CD4-positive, alpha-beta T cell (primary cell): ENCODE results near the gene A1BG. TPM values are rescaled to one million over a fixed set of nuclear protein-coding genes. Genes with fewer than 3 reads are reported as not detected.

Experiments used
- ATAC-seq: fragments of 200-7000 bp; cut with Tn5 transposase; one replicate; pipeline ENCODE4 v1.10.0; 2022; ENCODE audit warnings: mild to moderate bottlenecking; ENCODE audit not compliant: poor library complexity
- CTCF ChIA-PET: fragments of 350-600 bp; sonication (Branson Sonifier 250); formaldehyde crosslinking; loops from one replicate; lab custom pipeline; 2021; ENCODE audit warnings: antibody characterized with exemption, inconsistent platforms; lab: Charles Lee
- POLR2A ChIA-PET: fragments of 350-600 bp; sonication (Branson Sonifier 250); formaldehyde crosslinking; loops from one replicate; lab custom pipeline; 2021; ENCODE audit warnings: antibody characterized with exemption, inconsistent platforms; lab: Charles Lee
- DNase-seq, 14 experiments: peaks; one replicate each; pipeline ENCODE4 v3.0.0-alpha.2; 2013 to 2020; ENCODE audit warnings: mixed read lengths in 2 of 14
- H3K27ac ChIP-seq, 2 donors: one replicate each; pipeline versions ENCODE4 v1.5.1 to v1.7.0; 2013; ENCODE audit warnings: low read length in 2 of 2, low read depth in 1 of 2, mild to moderate bottlenecking in 1 of 2
- H3K27me3 ChIP-seq, 2 experiments: 1 replicate in 1 of 2; 2 replicates in 1 of 2; pipeline versions ENCODE4 v1.6.1 to v1.7.0; 2013; ENCODE audit warnings: low read length in 2 of 2, control low read depth in 1 of 2, mild to moderate bottlenecking in 1 of 2, moderate library complexity in 1 of 2; ENCODE audit not compliant: insufficient read depth in 2 of 2, control insufficient read depth in 1 of 2
- H3K36me3 ChIP-seq: one replicate; pipeline ENCODE4 v1.6.1; 2013; ENCODE audit warnings: low read length, control low read depth; ENCODE audit not compliant: insufficient read depth
- H3K4me1 ChIP-seq: one replicate; pipeline ENCODE4 v1.6.1; 2013; ENCODE audit warnings: low read length, control low read depth; ENCODE audit not compliant: insufficient read depth
- H3K4me3 ChIP-seq: one replicate; pipeline ENCODE4 v1.5.1; 2013; ENCODE audit warnings: mild to moderate bottlenecking, low read length, moderate library complexity
- H3K9me3 ChIP-seq, 2 experiments: 1 replicate in 1 of 2; 2 replicates in 1 of 2; pipeline versions ENCODE4 v1.6.1 to v1.7.0; 2013; ENCODE audit warnings: low read length in 2 of 2, mild to moderate bottlenecking in 2 of 2, control low read depth in 1 of 2, moderate library complexity in 1 of 2; ENCODE audit not compliant: control insufficient read depth in 1 of 2, insufficient read depth in 1 of 2
- H3K27ac Mint-ChIP-seq: one replicate; pipeline ENCODE4 v1.8.0; 2020; ENCODE audit warnings: mixed read lengths
- H3K27me3 Mint-ChIP-seq: one replicate; pipeline ENCODE4 v1.8.0; 2021; ENCODE audit warnings: mixed read lengths
- H3K36me3 Mint-ChIP-seq: one replicate; pipeline ENCODE4 v1.8.0; 2021; ENCODE audit warnings: low read depth, mixed read lengths
- H3K4me1 Mint-ChIP-seq: one replicate; pipeline ENCODE4 v1.8.0; 2021; ENCODE audit warnings: low read depth, mixed read lengths
- H3K4me3 Mint-ChIP-seq: one replicate; pipeline ENCODE4 v1.8.0; 2020; ENCODE audit warnings: mild to moderate bottlenecking, mixed read lengths
- H3K9me3 Mint-ChIP-seq: one replicate; pipeline ENCODE4 v1.8.0; 2020; ENCODE audit warnings: mixed read lengths
- CTCF ChIP-seq: fragments of 200-600 bp; IDR thresholded peaks from one replicate; pipeline ENCODE4 v1.8.0; 2022; ENCODE audit warnings: antibody characterized with exemption, mild to moderate bottlenecking
- intact Hi-C, 2 experiments: fragments of 100-400 bp; cut with DNase I in 1 of 2; cut with micrococcal nuclease in 1 of 2; formaldehyde crosslinking; loops; one replicate each; pipeline versions ENCODE4 v1.15.1 to v1.9.0; 2023 to 2025; cut with DNase I, micrococcal nuclease
- total RNA-seq, 174 experiments: library from RNA in 2 of 174; stranded (reverse) in 2 of 174; gene quantifications; one replicate each; pipeline ENCODE4 v1.2.3 and lab custom pipeline; 2021 to 2026

Gene A1BG
- total RNA-seq, 2 experiments from 2014 or later = 7.6 to 8.4 TPM

- H3K4me3 ChIP-seq = no peak overlapping the region
- H3K27ac ChIP-seq = no peak overlapping the region
- H3K36me3 Mint-ChIP-seq = peaks cover 39% of the 10 kb centered on the region
- no peaks in the 10 kb centered on the region for H3K9me3 Mint-ChIP-seq
- ATAC-seq (no peak), DNase-seq (no peak)
- peaks cover 29% of the 10 kb centered on the region for H3K27me3 Mint-ChIP-seq
- H3K4me1 Mint-ChIP-seq = peaks cover 9% of the 10 kb centered on the region
- H3K36me3 ChIP-seq = peaks cover 29% of the 10 kb centered on the region
- CTCF ChIA-PET = no interaction called here
- no peak overlapping the region for H3K4me3 Mint-ChIP-seq
- intact Hi-C loops = no loop called here
- H3K4me1 ChIP-seq = peaks cover 20% of the 10 kb centered on the region
- H3K27ac Mint-ChIP-seq = no peak overlapping the region
- no peak for TF ChIP-seq CTCF
- H3K9me3 ChIP-seq = peaks cover 0 to 9% of the 10 kb centered on the region in 2 experiments
- peaks cover 16 to 21% of the 10 kb centered on the region in 2 experiments for H3K27me3 ChIP-seq
- POLR2A ChIA-PET = no interaction called here
Observed at GRCh38 chr19:58396691-58397532, 43.6 kb upstream of the A1BG start.

GRCh38 chr19:58395979-58396627 lies 42.8 kb upstream of the A1BG start:
- Mint-ChIP-seq H3K4me1 (peaks cover 4% of the 10 kb centered on the region), H3K27ac (no peak overlapping the region), H3K36me3 (peaks cover 41% of the 10 kb centered on the region), H3K27me3 (peaks cover 27% of the 10 kb centered on the region), H3K4me3 (no peak overlapping the region), H3K9me3 (no peaks in the 10 kb centered on the region)
- POLR2A ChIA-PET = no interaction called here
- TF ChIP-seq CTCF = no peak
- Histone ChIP-seq H3K27ac (no peak overlapping the region), H3K9me3 (peaks cover 0 to 9% of the 10 kb centered on the region in 2 experiments), H3K4me1 (peaks cover 14% of the 10 kb centered on the region), H3K36me3 (peaks cover 33% of the 10 kb centered on the region), H3K27me3 (peaks cover 16 to 21% of the 10 kb centered on the region in 2 experiments), H3K4me3 (no peak overlapping the region)
- DNase-seq (no peak), ATAC-seq (no peak)
- intact Hi-C loops = no loop called here
- CTCF ChIA-PET = no interaction called here

GRCh38 chr19:58395220-58395978 lies 42.1 kb upstream of the A1BG start, which contains the start of gene RNF225:
RNF225 (plus strand) TSS chr19:58395656; CDS start chr19:58396090, 434 bp downstream.
- H3K9me3 Mint-ChIP-seq = no peaks in the 10 kb centered on the region
- intact Hi-C loops = no loop called here
- Histone ChIP-seq H3K4me1 (peaks cover 9% of the 10 kb centered on the region), H3K9me3 (peaks cover 0 to 9% of the 10 kb centered on the region in 2 experiments), H3K4me3 (no peak within 1 kb of the TSS), H3K36me3 (peaks cover 39% of the 10 kb centered on the region), H3K27me3 (peaks cover 16 to 21% of the 10 kb centered on the region in 2 experiments), H3K27ac (no peak within 1 kb of the TSS)
- ATAC-seq = no peak
- no peak for DNase-seq
- H3K27ac Mint-ChIP-seq = no peak within 1 kb of the TSS
- H3K4me3 Mint-ChIP-seq = no peak within 1 kb of the TSS
- TF ChIP-seq CTCF = no peak
- ChIA-PET POLR2A (no interaction called here), CTCF (no interaction called here)
- H3K4me1 Mint-ChIP-seq = peaks cover 5% of the 10 kb centered on the region
- peaks cover 46% of the 10 kb centered on the region for H3K36me3 Mint-ChIP-seq
- peaks cover 24% of the 10 kb centered on the region for H3K27me3 Mint-ChIP-seq
